GM20431 (cell line): Measurements from ENCODE around the gene CREB5.
"Not testable (repeated sequence)": the region's sequence is repeated elsewhere in the genome, so short reads cannot be mapped to it uniquely, and the experiment has no call there.

Experiments
- in situ Hi-C: fragments of 300-500 bp; cut with MseI, MboI; formaldehyde crosslinking; loops from one replicate; pipeline ENCODE4 v1.15.0; 2020; ENCODE audit warnings: low sequenced_read_pairs; ENCODE audit not compliant: unreplicated experiment

Gene CREB5

DNA sequence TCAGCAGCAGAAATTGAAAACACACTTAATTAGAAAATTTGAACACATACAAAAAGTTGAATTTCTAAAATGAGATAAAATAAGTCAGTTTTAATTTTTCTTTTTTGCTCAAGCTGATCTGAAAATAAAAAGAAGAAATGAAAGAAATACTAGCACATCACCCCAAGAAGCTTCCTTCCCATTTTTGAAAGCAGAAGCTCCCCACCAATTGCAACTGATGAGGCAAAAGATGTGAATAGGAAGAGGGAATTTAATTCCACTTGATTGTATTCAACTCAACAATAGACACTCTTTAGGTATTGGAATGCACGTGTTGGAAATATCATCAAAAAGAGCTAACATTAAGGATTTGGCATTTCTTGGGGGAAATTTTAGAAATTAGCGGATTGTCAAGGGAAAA lies 370.0 kb downstream of the CREB5 start:
- in situ Hi-C loops: no loop called here

GRCh38 chr7:28784171-28784902 lies 372.0 kb downstream of the CREB5 start:
- in situ Hi-C loops: no loop called here

DNA sequence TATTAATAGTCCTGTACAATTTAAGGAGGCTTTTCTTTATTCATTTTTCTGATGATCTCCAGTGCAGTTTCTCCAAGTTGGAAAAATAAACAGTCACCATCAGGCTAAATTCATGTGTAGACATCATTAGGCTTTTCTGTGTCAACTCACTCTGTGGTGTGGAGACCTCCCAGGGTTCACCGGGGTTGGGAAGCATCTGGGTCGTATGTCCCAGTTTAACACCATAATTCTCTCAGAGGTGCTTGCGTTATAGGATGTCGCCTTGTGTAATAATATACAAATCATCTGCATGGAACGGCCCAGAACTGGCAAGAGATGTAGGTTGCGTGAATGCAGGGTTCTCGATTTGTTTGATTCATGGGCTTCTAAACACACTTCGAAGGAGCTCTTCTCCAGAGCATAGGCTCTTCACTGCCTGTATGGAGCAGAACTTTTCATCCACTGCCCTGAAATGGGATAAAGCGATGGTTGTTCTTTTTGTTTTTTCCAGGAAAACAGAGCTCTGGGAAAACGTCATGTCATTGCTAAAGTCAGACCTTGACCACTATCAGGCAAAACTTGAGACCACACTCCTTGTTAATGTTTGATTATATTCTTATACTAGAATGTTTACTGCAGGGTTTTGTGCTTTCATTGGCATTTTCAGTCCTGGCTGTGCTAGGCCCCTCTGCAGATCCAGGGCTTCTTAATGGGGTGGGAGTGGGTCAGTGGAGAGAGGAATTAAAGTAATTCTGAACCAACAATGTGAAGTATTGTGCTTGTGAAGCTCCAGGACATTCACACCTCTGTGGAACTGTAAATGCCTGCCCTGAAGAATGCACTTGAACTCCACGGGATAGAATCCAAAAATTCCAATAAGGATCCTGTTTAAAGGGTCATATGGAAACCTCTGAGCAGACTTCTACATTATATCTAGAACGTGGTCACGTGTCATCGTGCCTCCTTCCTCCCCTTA lies 373.0 kb downstream of the CREB5 start:
- in situ Hi-C loops: no loop called here

- in situ Hi-C loops: not testable (repeated sequence)
Observed at GRCh38 chr7:28786156-28786555, 373.8 kb downstream of the CREB5 start.

DNA sequence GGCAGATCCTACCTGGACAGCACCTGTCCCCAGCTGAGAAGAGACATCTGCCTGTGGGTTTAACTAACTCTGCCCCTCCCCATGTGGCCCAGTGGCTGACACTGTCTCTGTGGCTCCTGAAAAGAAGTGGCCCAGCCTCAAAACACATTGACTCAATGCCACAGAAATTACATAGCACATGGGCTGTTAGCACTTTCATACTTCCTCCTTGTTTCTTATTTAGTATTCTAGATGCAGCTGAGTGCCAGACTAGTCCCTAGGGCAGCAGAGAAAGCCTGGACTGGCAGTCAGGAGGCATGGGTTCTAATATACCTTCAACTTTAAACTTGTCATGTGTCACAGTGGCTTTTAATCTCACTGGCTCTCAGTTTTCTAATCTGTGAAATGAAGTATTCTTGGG lies 374.8 kb downstream of the CREB5 start:
- in situ Hi-C loops: no loop called here

GRCh38 chr7:28790467-28790866 lies 378.1 kb downstream of the CREB5 start:
- in situ Hi-C loops: no loop called here

DNA sequence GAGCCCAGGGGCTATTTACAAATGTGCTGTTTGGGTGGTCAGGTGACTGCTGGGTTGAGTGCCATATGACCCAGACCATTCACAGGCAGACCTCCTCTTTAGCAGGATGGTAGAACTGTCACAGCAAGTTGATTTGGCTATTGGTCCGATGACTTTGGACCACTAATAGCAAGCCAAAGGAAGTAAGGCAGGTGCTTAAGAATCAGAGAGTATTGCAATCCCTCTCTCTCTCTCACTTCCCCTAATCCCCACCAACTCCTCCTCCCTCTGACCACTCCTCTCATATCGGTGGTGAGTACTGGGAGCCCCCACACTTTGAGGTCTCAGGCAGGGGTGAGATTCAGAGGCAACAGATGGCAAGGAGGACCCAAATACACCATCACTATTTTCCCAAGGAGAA lies 380.5 kb downstream of the CREB5 start:
- in situ Hi-C loops: no loop called here

DNA sequence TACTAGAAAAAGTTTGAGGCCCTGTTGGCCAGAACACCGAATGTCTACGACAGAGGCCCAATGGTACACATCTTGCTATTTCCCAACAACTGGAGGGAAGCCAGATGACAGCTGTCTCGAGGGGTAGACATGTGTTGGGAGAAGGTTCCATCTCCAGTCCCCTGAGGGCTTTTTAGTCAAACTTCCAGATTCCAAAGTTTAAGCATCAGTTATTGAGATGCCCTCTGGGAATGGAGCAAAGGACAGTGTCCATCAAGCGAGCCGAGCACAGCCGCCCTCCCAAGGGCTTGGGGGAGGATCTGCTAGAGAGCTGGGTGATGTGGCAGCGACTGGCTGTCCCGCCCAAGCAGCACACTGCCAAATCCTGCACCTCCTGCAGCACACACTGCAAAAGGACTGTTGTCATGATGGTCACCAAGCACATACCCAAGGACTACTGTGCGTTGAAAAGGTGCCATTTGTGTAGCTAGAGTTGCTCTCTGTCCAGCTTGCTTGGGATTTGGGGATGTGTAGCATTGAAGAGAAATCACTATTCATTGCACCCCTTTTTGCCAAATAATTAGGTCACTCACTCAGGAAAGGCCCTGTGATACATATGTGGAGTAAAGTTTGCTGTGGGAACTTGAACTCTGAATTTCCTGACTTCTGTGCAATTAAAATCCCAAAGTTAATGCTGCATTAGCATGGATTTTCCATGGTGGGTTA lies 381.2 kb downstream of the CREB5 start:
- in situ Hi-C loops: no loop called here

DNA sequence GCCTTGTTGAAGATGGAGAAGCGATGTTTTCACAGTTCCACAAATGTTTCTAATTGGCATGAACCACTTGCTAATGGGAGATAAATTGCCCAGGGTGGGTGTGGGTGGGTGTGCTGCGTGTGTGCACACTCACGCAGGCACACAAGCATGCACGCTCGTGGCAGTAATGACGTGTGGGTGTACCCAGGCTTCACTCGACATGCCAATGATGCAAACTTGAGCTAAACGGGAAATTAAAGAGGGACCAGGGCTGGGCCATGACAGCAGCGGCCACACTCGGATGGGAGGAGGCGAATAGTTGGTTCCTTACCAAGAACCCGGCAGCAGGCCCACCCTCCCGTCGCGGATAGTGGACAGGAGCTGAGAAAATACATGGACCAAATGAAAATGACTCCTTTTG lies 386.0 kb downstream of the CREB5 start:
- in situ Hi-C loops: no loop called here

DNA sequence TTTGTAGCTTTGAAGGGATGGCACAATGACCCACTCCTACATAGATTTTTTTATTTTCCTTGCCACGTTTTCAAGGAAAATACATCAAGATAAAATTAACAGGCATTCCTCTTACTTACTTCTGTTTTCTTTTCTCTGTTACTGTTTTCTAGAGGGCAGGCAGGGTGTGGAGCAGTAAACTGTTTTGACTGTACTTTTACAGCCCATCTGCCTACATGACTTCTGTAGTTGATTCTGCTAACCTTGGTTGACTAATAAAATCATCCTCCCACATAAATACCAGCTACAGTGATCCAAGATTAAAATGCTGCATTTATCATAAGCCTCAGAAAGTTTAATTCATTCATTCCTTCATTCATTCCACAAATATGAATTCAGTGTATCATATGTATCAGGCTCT lies 387.3 kb downstream of the CREB5 start:
- in situ Hi-C loops: no loop called here

GRCh38 chr7:28800150-28800549 lies 387.8 kb downstream of the CREB5 start:
- in situ Hi-C loops: no loop called here

GRCh38 chr7:28802450-28802849 lies 390.1 kb downstream of the CREB5 start:
- in situ Hi-C loops: no loop called here

GRCh38 chr7:28804157-28804556 lies 391.8 kb downstream of the CREB5 start:
- in situ Hi-C loops: no loop called here

DNA sequence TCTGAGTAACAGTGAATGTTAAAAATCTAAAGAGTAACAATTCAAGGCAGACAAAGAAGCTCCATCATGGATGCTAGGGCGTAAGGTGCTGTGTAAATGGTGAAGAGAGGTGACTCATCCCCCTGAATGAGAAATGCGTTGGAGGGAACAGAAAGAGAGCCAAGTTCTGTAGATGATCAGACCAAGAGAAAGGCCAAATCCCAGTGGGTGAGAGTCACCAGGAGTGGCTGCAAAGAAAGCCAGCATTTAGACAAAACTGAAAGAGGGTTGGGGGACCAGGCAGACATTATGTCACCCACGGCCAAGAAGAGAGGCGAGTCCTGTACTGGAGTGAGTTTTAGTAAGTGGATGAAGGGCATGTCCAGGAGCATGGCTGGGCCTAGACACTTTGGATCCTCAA lies 392.7 kb downstream of the CREB5 start:
- in situ Hi-C loops: no loop called here

DNA sequence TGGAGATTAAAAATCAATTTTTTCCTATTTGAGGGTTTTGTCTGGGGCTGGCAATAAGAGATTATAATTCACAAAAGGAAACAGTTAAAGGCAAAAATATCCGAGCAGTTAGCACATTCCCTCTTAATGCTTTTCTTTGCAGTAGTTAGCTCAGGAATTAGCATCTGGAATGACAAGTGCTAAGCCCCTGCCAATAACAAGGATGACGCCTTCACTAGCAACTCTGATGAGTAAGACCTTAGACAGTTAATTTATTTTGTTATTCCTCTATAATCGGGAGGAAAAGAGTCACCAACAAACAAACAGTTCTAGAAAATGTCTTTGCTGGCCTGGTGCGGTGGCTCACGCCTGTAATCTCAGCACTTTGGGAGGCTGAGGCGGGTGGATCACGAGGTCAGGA lies 394.5 kb downstream of the CREB5 start:
- in situ Hi-C loops: no loop called here

- in situ Hi-C loops: no loop called here
Observed at GRCh38 chr7:28807396-28807994, 395.2 kb downstream of the CREB5 start.

DNA sequence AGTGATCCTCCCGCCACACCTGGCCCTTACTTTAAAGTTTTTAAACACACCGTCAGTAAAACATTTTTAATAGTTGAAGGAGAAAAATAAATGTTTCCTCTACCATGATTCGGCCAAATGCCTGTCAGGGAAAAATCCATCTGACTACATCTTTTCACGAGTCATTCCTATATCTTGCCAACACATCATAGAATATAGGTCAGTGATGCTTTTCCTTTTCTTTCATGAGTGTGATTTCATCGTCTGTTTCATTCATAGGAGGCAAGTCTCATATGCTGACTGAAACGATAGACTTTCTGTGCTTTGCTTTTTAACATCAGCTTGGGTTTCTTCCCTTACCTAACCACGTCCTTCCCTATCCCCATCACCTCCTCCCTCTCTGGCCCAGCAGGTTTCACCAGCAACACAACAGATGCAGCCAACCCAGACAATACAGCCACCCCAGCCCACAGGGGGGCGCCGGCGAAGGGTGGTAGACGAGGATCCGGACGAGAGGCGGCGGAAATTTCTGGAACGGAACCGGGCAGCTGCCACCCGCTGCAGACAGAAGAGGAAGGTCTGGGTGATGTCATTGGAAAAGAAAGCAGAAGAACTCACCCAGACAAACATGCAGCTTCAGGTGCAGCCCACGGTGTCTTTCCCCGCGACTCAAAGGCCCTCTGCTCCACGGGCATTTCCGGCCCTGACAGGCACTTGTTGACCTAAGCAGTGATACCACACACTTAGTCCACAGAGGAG lies 396.6 kb downstream of the CREB5 start:
- in situ Hi-C loops: no loop called here

GRCh38 chr7:28811008-28811407 lies 398.7 kb downstream of the CREB5 start:
- in situ Hi-C loops: no loop called here

- in situ Hi-C loops: no loop called here
Observed at GRCh38 chr7:28811701-28812430, 399.5 kb downstream of the CREB5 start.
